Ectodermal cell (in vitro differentiated cells): ENCODE measurements around the gene BMP8A. TPM values are rescaled to one million over a fixed set of nuclear protein-coding genes. Genes with fewer than 3 reads are reported as not detected.
"Not testable (repeated sequence)": the region's sequence is repeated elsewhere in the genome, so short reads cannot be mapped to it uniquely, and the experiment has no call there.

Experiments
- H3K27ac ChIP-seq: 2 replicates; pipeline ENCODE4 v1.7.0; 2013; ENCODE audit warnings: mild to moderate bottlenecking, low read depth, low read length; ENCODE audit not compliant: insufficient read depth, poor library complexity, severe bottlenecking
- H3K27me3 ChIP-seq: 2 replicates; pipeline ENCODE4 v1.7.0; 2013; ENCODE audit warnings: mild to moderate bottlenecking, low read length; ENCODE audit not compliant: insufficient read depth, control insufficient read depth, poor library complexity, severe bottlenecking
- H3K36me3 ChIP-seq: one replicate; pipeline ENCODE4 v1.7.0; 2013; ENCODE audit warnings: low read length; ENCODE audit not compliant: control insufficient read depth, insufficient read depth
- H3K4me1 ChIP-seq: one replicate; pipeline ENCODE4 v1.7.0; 2013; ENCODE audit warnings: low read length; ENCODE audit not compliant: control insufficient read depth, insufficient read depth
- H3K4me3 ChIP-seq: 2 replicates; pipeline ENCODE4 v1.7.0; 2013; ENCODE audit warnings: low read depth, low read length, control low read depth; ENCODE audit not compliant: insufficient read depth
- H3K9me3 ChIP-seq: 2 replicates; pipeline ENCODE4 v1.7.0; 2013; ENCODE audit warnings: mild to moderate bottlenecking, low read length, moderate library complexity; ENCODE audit not compliant: control insufficient read depth
- WGBS, 2 experiments: methylation state at CpG; one replicate each; pipeline ENCODE4 v1.1.7; 2013; ENCODE audit warnings: missing lambda C conversion rate in 2 of 2; 5-methylcytosine and 5-hydroxymethylcytosine counted together
- polyA plus RNA-seq, 4 experiments: library from polyadenylated mRNA; stranded (reverse); fragments of 50-300 nt; gene quantifications; one replicate each; pipeline ENCODE4 v1.2.3, GENCODE V29; 2013

BMP8A gene
- not detected for polyA plus RNA-seq (2013, experiment 1 of 4)
- not detected for polyA plus RNA-seq (2013, experiment 2 of 4)
- 0.16 TPM for polyA plus RNA-seq (2013, experiment 3 of 4)
- polyA plus RNA-seq (2013, experiment 4 of 4), result not detected

DNA sequence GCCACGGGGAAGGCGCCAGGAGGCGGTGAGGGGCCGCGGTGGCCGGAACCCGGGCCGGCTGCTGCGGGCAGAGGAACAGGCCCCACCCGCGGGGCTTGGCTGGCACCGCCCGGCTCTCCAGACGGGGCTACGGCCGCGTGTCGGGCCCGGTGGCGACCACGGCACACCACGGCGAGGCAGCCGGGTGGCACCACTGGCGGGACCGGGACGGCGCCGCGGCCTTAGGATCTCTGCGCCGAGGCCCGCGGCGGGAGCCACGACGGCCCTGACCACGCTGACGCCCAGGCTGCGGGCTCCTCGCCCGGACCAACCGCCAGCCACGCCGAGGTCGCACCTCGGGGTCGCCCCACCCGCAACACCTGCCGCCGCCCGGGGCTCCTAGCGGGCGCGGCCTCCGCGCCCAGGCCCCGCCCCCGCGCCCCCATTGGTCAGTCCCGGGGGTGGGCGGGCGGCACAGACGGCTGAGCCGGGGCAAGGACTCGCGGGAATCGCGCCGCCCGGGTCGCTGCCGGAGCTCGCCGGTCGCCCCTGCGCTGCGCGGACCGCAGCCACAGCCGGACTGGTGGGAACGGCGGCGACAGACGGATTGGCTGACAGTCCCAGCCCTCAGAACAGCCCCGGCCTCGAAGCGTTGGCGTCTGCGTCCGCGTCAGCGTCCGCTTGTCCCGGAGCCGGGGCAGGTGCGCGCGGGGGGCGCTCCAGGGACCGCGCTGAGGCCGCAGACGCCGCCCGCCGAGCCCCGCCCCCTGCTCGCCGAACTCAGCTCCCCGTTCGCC is at the start of gene BMP8A:
Gene BMP8A (plus strand): TSS at position 491 of the 776 bp plus-strand sequence. CDS start 356 bp downstream, outside the sequence.
- Histone ChIP-seq H3K4me1 (no peaks in the 10 kb centered on the region), H3K9me3 (no peaks in the 10 kb centered on the region), H3K27ac (no peak within 1 kb of the TSS), H3K4me3 (peak within 1 kb of the TSS; percentile 22), H3K27me3 (peaks cover 59% of the 10 kb centered on the region), H3K36me3 (no peaks in the 10 kb centered on the region)
- 2 to 3% methylated on average over 112 of the region's 112 CpGs for WGBS, 2 experiments

- no peaks in the 10 kb centered on the region for H3K4me1 ChIP-seq
- no peaks in the 10 kb centered on the region for H3K9me3 ChIP-seq
- H3K27ac ChIP-seq, result no peak overlapping the region
- H3K4me3 ChIP-seq, result no peak overlapping the region
- H3K27me3 ChIP-seq, result no peaks in the 10 kb centered on the region
- peaks cover 69% of the 10 kb centered on the region for H3K36me3 ChIP-seq
Measured at GRCh38 chr1:39441797-39442196, 49.6 kb upstream of the BMP8A start.

GRCh38 chr1:39445573-39445972 is 45.9 kb upstream of the BMP8A start:
- Histone ChIP-seq H3K4me3 (no peak overlapping the region), H3K4me1 (no peaks in the 10 kb centered on the region), H3K27me3 (no peaks in the 10 kb centered on the region), H3K27ac (no peak overlapping the region), H3K36me3 (peaks cover 79% of the 10 kb centered on the region), H3K9me3 (no peaks in the 10 kb centered on the region)
- whole genome bisulfite sequencing, 2 experiments, result 88 to 94% methylated on average over 2 of the region's 2 CpGs

DNA sequence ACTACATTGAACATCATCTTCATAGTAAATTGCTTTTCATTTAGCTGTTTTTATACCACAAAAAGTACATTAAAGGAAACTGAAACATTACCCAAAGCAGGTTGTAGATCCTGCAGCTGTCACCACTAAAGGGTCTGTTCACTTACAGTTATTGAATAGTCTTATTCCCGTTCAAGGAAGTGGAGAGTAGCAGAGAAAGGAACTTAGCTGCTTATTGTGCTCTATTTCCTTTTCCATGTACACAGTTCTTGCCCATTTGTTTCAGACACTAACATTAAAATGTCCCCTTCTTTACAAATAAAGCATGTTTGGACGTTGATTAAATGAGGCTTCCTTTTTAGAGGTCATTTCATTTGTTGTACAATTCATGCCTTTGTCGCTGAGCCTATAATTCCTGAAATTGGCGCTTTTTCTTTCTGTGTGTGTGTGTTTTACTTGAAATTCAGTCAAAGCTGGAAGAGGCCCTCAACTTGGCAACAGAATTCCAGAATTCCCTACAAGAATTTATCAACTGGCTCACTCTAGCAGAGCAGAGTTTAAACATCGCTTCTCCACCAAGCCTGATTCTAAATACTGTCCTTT is 44.4 kb upstream of the BMP8A start:
- H3K4me3 ChIP-seq, result no peak overlapping the region
- 93 to 96% methylated on average over 5 of the region's 5 CpGs for WGBS, 2 experiments
- no peaks in the 10 kb centered on the region for H3K27me3 ChIP-seq
- no peak overlapping the region for H3K27ac ChIP-seq
- peaks cover 81% of the 10 kb centered on the region for H3K36me3 ChIP-seq
- no peaks in the 10 kb centered on the region for H3K4me1 ChIP-seq
- H3K9me3 ChIP-seq, result no peaks in the 10 kb centered on the region

- not testable (repeated sequence) for H3K27me3 ChIP-seq, H3K4me3 ChIP-seq, H3K27ac ChIP-seq, H3K4me1 ChIP-seq, H3K9me3 ChIP-seq
- H3K36me3 ChIP-seq, result peaks cover 76% of the 10 kb centered on the region
- 94 to 98% methylated on average over 4 of the region's 4 CpGs for WGBS, 2 experiments
Measured at GRCh38 chr1:39450041-39450440, 41.4 kb upstream of the BMP8A start.

GRCh38 chr1:39450956-39451606 is 40.4 kb upstream of the BMP8A start:
- no peak overlapping the region for H3K4me3 ChIP-seq
- no peak overlapping the region for H3K27ac ChIP-seq
- no peaks in the 10 kb centered on the region for H3K27me3 ChIP-seq
- WGBS, 2 experiments, result 92 to 97% methylated on average over 9 to 10 of the region's 10 CpGs
- no peaks in the 10 kb centered on the region for H3K4me1 ChIP-seq
- no peaks in the 10 kb centered on the region for H3K9me3 ChIP-seq
- peaks cover 74% of the 10 kb centered on the region for H3K36me3 ChIP-seq

- H3K27ac ChIP-seq, result no peak overlapping the region
- H3K9me3 ChIP-seq, result no peaks in the 10 kb centered on the region
- no peaks in the 10 kb centered on the region for H3K4me1 ChIP-seq
- WGBS, 2 experiments, result 95 to 97% methylated on average over 7 of the region's 7 CpGs
- H3K4me3 ChIP-seq, result no peak overlapping the region
- H3K27me3 ChIP-seq, result no peaks in the 10 kb centered on the region
- peaks cover 77% of the 10 kb centered on the region for H3K36me3 ChIP-seq
Measured at GRCh38 chr1:39452081-39452480, 39.4 kb upstream of the BMP8A start.

DNA sequence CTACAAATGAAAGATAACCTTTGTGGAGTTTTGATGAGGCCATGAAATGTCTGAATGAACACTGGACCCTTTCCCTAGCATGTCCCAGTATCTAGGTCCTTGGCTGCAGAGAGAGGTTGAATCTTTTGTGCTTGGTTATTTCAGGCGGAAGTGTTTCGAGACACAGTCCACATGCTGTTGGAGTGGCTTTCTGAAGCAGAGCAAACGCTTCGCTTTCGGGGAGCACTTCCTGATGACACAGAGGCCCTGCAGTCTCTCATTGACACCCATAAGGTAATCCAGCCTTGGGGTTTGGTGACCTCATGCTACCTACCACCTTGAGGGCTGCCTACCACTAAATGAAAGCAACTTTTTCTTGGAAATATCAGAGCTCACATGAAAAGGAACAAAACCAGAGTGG is 38.9 kb upstream of the BMP8A start:
- WGBS, 2 experiments, result 94 to 95% methylated on average over 5 of the region's 5 CpGs
- no peak overlapping the region for H3K27ac ChIP-seq
- H3K36me3 ChIP-seq, result peaks cover 77% of the 10 kb centered on the region
- H3K27me3 ChIP-seq, result no peaks in the 10 kb centered on the region
- no peaks in the 10 kb centered on the region for H3K4me1 ChIP-seq
- no peak overlapping the region for H3K4me3 ChIP-seq
- no peaks in the 10 kb centered on the region for H3K9me3 ChIP-seq

DNA sequence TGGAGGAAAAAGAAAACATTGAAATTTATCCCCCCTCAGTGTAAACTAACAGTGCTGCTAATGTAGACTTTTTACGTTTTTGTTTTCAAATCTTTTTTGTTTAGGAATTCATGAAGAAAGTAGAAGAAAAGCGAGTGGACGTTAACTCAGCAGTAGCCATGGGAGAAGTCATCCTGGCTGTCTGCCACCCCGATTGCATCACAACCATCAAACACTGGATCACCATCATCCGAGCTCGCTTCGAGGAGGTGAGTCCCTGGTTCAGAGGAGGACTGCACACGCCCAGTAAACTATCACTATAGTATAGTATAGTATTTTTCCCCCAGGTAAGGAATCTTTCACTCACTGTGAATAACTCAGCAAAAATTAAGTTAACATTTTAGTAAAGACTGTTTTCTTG is 37.8 kb upstream of the BMP8A start:
- Histone ChIP-seq H3K27ac (no peak overlapping the region), H3K4me1 (no peaks in the 10 kb centered on the region), H3K9me3 (no peaks in the 10 kb centered on the region), H3K36me3 (peaks cover 77% of the 10 kb centered on the region), H3K4me3 (no peak overlapping the region), H3K27me3 (no peaks in the 10 kb centered on the region)
- WGBS, 2 experiments, result 96 to 100% methylated on average over 7 of the region's 8 CpGs

DNA sequence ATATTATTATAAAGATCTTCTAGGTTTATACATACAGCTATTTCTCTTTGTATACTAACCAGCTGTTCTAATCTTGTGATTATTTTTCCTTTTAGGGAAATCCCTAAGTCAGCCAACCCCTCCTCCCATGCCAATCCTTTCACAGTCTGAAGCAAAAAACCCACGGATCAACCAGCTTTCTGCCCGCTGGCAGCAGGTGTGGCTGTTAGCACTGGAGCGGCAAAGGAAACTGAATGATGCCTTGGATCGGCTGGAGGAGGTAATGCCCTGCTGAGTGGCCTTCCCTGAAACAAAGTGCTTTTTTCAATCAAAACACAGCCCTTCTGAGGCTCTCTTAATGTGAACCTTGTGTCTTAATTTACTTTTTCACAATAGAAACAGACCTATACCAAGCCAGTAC is 32.4 kb upstream of the BMP8A start:
- WGBS, 2 experiments, result 93 to 96% methylated on average over 4 of the region's 4 CpGs
- H3K9me3 ChIP-seq, result no peaks in the 10 kb centered on the region
- peaks cover 81% of the 10 kb centered on the region for H3K36me3 ChIP-seq

More for the DNA sequence above, 32.4 kb upstream of the BMP8A start:
- Histone ChIP-seq H3K4me1 (no peaks in the 10 kb centered on the region), H3K4me3 (no peak overlapping the region), H3K27ac (no peak overlapping the region), H3K27me3 (no peaks in the 10 kb centered on the region)
